ENCODE measurements around the gene CRB3.

The CRB3 gene

GRCh38 chr19:6514089-6514488, 50.0 kb downstream of the CRB3 start:
- no peak overlapping the region for H3K27ac ChIP-seq (replicated peaks)
- TF ChIP-seq, protein P1, sequence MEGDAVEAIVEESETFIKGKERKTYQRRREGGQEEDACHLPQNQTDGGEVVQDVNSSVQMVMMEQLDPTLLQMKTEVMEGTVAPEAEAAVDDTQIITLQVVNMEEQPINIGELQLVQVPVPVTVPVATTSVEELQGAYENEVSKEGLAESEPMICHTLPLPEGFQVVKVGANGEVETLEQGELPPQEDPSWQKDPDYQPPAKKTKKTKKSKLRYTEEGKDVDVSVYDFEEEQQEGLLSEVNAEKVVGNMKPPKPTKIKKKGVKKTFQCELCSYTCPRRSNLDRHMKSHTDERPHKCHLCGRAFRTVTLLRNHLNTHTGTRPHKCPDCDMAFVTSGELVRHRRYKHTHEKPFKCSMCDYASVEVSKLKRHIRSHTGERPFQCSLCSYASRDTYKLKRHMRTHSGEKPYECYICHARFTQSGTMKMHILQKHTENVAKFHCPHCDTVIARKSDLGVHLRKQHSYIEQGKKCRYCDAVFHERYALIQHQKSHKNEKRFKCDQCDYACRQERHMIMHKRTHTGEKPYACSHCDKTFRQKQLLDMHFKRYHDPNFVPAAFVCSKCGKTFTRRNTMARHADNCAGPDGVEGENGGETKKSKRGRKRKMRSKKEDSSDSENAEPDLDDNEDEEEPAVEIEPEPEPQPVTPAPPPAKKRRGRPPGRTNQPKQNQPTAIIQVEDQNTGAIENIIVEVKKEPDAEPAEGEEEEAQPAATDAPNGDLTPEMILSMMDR (IDR thresholded peaks at IDR 0.05; ENCODE audit: insufficient read depth, low read length) = no peak
- TF ChIP-seq SPI1 (IDR thresholded peaks at IDR 0.05; ENCODE audit: borderline replicate concordance, low read depth) (no peak), GABPA (IDR thresholded peaks at IDR 0.05; ENCODE audit: low read depth) (no peak), POLR2AphosphoS5 (IDR thresholded peaks at IDR 0.05; ENCODE audit: low read depth) (no peak)
- TF ChIP-seq, protein P2, sequence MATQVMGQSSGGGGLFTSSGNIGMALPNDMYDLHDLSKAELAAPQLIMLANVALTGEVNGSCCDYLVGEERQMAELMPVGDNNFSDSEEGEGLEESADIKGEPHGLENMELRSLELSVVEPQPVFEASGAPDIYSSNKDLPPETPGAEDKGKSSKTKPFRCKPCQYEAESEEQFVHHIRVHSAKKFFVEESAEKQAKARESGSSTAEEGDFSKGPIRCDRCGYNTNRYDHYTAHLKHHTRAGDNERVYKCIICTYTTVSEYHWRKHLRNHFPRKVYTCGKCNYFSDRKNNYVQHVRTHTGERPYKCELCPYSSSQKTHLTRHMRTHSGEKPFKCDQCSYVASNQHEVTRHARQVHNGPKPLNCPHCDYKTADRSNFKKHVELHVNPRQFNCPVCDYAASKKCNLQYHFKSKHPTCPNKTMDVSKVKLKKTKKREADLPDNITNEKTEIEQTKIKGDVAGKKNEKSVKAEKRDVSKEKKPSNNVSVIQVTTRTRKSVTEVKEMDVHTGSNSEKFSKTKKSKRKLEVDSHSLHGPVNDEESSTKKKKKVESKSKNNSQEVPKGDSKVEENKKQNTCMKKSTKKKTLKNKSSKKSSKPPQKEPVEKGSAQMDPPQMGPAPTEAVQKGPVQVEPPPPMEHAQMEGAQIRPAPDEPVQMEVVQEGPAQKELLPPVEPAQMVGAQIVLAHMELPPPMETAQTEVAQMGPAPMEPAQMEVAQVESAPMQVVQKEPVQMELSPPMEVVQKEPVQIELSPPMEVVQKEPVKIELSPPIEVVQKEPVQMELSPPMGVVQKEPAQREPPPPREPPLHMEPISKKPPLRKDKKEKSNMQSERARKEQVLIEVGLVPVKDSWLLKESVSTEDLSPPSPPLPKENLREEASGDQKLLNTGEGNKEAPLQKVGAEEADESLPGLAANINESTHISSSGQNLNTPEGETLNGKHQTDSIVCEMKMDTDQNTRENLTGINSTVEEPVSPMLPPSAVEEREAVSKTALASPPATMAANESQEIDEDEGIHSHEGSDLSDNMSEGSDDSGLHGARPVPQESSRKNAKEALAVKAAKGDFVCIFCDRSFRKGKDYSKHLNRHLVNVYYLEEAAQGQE (IDR thresholded peaks at IDR 0.05; ENCODE audit: insufficient replicate concordance, low read depth) = no peak
- H3K4me3 ChIP-seq (replicated peaks; ENCODE audit: insufficient read depth, low read length) = no peak overlapping the region
- no peak for DNase-seq (ENCODE audit: low read depth in 1 of 2, low spot score in 1 of 2)
- H3K27me3 ChIP-seq (ENCODE audit: insufficient read depth, poor library complexity, severe bottlenecking) = no peaks in the 10 kb centered on the region

GRCh38 chr19:6514926-6515544, 51.0 kb downstream of the CRB3 start:
- TF ChIP-seq POLR2AphosphoS5 (IDR thresholded peaks at IDR 0.05; ENCODE audit: low read depth) (no peak), GABPA (IDR thresholded peaks at IDR 0.05; ENCODE audit: low read depth) (no peak), SPI1 (IDR thresholded peaks at IDR 0.05; ENCODE audit: borderline replicate concordance, low read depth) (no peak)
- TF ChIP-seq, protein P2 (IDR thresholded peaks at IDR 0.05; ENCODE audit: insufficient replicate concordance, low read depth) = no peak
- TF ChIP-seq, protein P1 (IDR thresholded peaks at IDR 0.05; ENCODE audit: insufficient read depth, low read length) = no peak
- Histone ChIP-seq H3K27ac (replicated peaks) (no peak overlapping the region), H3K4me3 (replicated peaks; ENCODE audit: insufficient read depth, low read length) (no peak overlapping the region), H3K27me3 (ENCODE audit: insufficient read depth, poor library complexity, severe bottlenecking) (no peaks in the 10 kb centered on the region)
- DNase-seq (ENCODE audit: low read depth in 1 of 2, low spot score in 1 of 2) = no peak

GRCh38 chr19:6516018-6516658, 52.1 kb downstream of the CRB3 start:
- TF ChIP-seq SPI1 (IDR thresholded peaks at IDR 0.05; ENCODE audit: borderline replicate concordance, low read depth) (peak; percentile 97), POLR2AphosphoS5 (IDR thresholded peaks at IDR 0.05; ENCODE audit: low read depth) (0 out of 2 replicates have a peak, but pooled peaks have one; percentile 10)
- TF ChIP-seq, protein P2 (IDR thresholded peaks at IDR 0.05; ENCODE audit: insufficient replicate concordance, low read depth) = no peak
- peak overlapping the region; percentile 31 for H3K27ac ChIP-seq (replicated peaks)

More at GRCh38 chr19:6516018-6516658, 52.1 kb downstream of the CRB3 start:
- peak; percentile 92 to 95 for DNase-seq (ENCODE audit: low read depth in 1 of 2, low spot score in 1 of 2)
- Histone ChIP-seq H3K27me3 (ENCODE audit: insufficient read depth, poor library complexity, severe bottlenecking) (no peaks in the 10 kb centered on the region), H3K4me3 (replicated peaks; ENCODE audit: insufficient read depth, low read length) (peak overlapping the region; percentile 68)

Small RNAs within 50 kb of the gene (microRNA-seq; reads per million reads assigned to microRNA genes)
- gene MIR3940 = 20.2 reads per million, percentile 46 among the genes with 10 or more reads in this experiment

Data from HL-60 (cell line).